Measurements from ENCODE around the gene MIGA2. TPM values are rescaled to one million over a fixed set of nuclear protein-coding genes. Genes with fewer than 3 reads are reported as not detected.
A peak's percentile ranks its signal among the peaks of the same experiment; 100 is the strongest.

Gene MIGA2
- total and polyA plus RNA-seq, 4 experiments from 2014 or later, result 6.6 to 84.2 (median 46.1) TPM

GRCh38 chr9:129011170-129011569 lies 25.3 kb upstream of the MIGA2 start:
- no peak overlapping the region for H3K4me3 ChIP-seq (ENCODE audit: low read length in 2 of 2)
- H3K4me1 ChIP-seq (ENCODE audit: insufficient read depth, low read length), result no peaks in the 10 kb centered on the region
- no peak overlapping the region for H3K27ac ChIP-seq (ENCODE audit: low read depth, low read length)
- peaks cover 10 to 51% of the 10 kb centered on the region in 2 donors for H3K36me3 Mint-ChIP-seq
- H3K4me1 Mint-ChIP-seq, result peaks cover 0 to 2% (median 0%) of the 10 kb centered on the region in 4 donors
- H3K4me3 Mint-ChIP-seq, result no peak overlapping the region
- CTCF ChIA-PET (ENCODE audit: partially characterized antibody), result no interaction called here
- no peaks in the 10 kb centered on the region for H3K27me3 ChIP-seq (ENCODE audit: insufficient read depth, low read length)
- H3K27ac Mint-ChIP-seq, result peak overlapping the region in 2 of 7 donors; percentile 57 to 80
- no peaks in the 10 kb centered on the region for H3K27me3 Mint-ChIP-seq
- no peaks in the 10 kb centered on the region for H3K9me3 ChIP-seq (ENCODE audit: control insufficient read depth in 1 of 2, low read length in 2 of 2)
- H3K36me3 ChIP-seq (ENCODE audit: insufficient read depth, low read length), result peaks cover 40% of the 10 kb centered on the region
- intact Hi-C loops (cut with micrococcal nuclease), result no loop called here
- no peak for DNase-seq
- POLR2A ChIA-PET (ENCODE audit: partially characterized antibody), result no interaction called here
- H3K9me3 Mint-ChIP-seq, result no peaks in the 10 kb centered on the region

GRCh38 chr9:129011761-129012181 lies 24.7 kb upstream of the MIGA2 start:
- Histone ChIP-seq H3K27me3 (ENCODE audit: insufficient read depth, low read length) (no peaks in the 10 kb centered on the region), H3K36me3 (ENCODE audit: insufficient read depth, low read length) (peaks cover 34% of the 10 kb centered on the region)
- H3K36me3 Mint-ChIP-seq, result peaks cover 10 to 46% of the 10 kb centered on the region in 2 donors

GRCh38 chr9:129012343-129012742 lies 24.1 kb upstream of the MIGA2 start:
- no peaks in the 10 kb centered on the region for H3K27me3 Mint-ChIP-seq
- intact Hi-C loops (cut with micrococcal nuclease), result no loop called here
- no peak overlapping the region for H3K27ac ChIP-seq (ENCODE audit: low read depth, low read length)
- H3K36me3 Mint-ChIP-seq, result peaks cover 10 to 44% of the 10 kb centered on the region in 2 donors
- H3K27me3 ChIP-seq (ENCODE audit: insufficient read depth, low read length), result no peaks in the 10 kb centered on the region
- H3K27ac Mint-ChIP-seq, result peak overlapping the region in 1 of 7 donors; percentile 48
- H3K4me3 Mint-ChIP-seq, result no peak overlapping the region
- POLR2A ChIA-PET (ENCODE audit: partially characterized antibody), result no interaction called here
- H3K4me3 ChIP-seq (ENCODE audit: low read length in 2 of 2), result no peak overlapping the region
- peaks cover 34% of the 10 kb centered on the region for H3K36me3 ChIP-seq (ENCODE audit: insufficient read depth, low read length)
- DNase-seq, result no peak
- H3K4me1 ChIP-seq (ENCODE audit: insufficient read depth, low read length), result no peaks in the 10 kb centered on the region
- no peaks in the 10 kb centered on the region for H3K9me3 Mint-ChIP-seq
- H3K9me3 ChIP-seq (ENCODE audit: control insufficient read depth in 1 of 2, low read length in 2 of 2), result no peaks in the 10 kb centered on the region
- CTCF ChIA-PET (ENCODE audit: partially characterized antibody), result no interaction called here
- H3K4me1 Mint-ChIP-seq, result no peaks in the 10 kb centered on the region

More at GRCh38 chr9:129011761-129012181, 24.7 kb upstream of the MIGA2 start:
- Mint-ChIP-seq H3K27ac (no peak overlapping the region), H3K4me1 (no peaks in the 10 kb centered on the region), H3K9me3 (no peaks in the 10 kb centered on the region), H3K27me3 (no peaks in the 10 kb centered on the region), H3K4me3 (no peak overlapping the region)
- no peaks in the 10 kb centered on the region for H3K9me3 ChIP-seq (ENCODE audit: control insufficient read depth in 1 of 2, low read length in 2 of 2)
- no peaks in the 10 kb centered on the region for H3K4me1 ChIP-seq (ENCODE audit: insufficient read depth, low read length)
- no peak overlapping the region for H3K4me3 ChIP-seq (ENCODE audit: low read length in 2 of 2)
- ChIA-PET CTCF (ENCODE audit: partially characterized antibody) (no interaction called here), POLR2A (ENCODE audit: partially characterized antibody) (no interaction called here)
- no peak for DNase-seq
- H3K27ac ChIP-seq (ENCODE audit: low read depth, low read length), result no peak overlapping the region
- intact Hi-C loops (cut with micrococcal nuclease), result no loop called here

- POLR2A ChIA-PET (ENCODE audit: partially characterized antibody), result interaction anchor here (1.2 kb wide), 1 partner anchor 15 kb away, joined by 5 read pairs; the partner anchor contains the start of gene SH3GLB2
Measured at GRCh38 chr9:129012893-129013448, 23.5 kb upstream of the MIGA2 start.

GRCh38 chr9:129013674-129014073 lies 22.8 kb upstream of the MIGA2 start:
- Histone ChIP-seq H3K9me3 (ENCODE audit: control insufficient read depth in 1 of 2, low read length in 2 of 2) (no peaks in the 10 kb centered on the region), H3K4me3 (ENCODE audit: low read length in 2 of 2) (no peak overlapping the region), H3K36me3 (ENCODE audit: insufficient read depth, low read length) (peaks cover 32% of the 10 kb centered on the region), H3K4me1 (ENCODE audit: insufficient read depth, low read length) (no peaks in the 10 kb centered on the region), H3K27ac (ENCODE audit: low read depth, low read length) (no peak overlapping the region), H3K27me3 (ENCODE audit: insufficient read depth, low read length) (no peaks in the 10 kb centered on the region)
- Mint-ChIP-seq H3K4me3 (no peak overlapping the region), H3K4me1 (no peaks in the 10 kb centered on the region), H3K36me3 (peaks cover 6 to 42% of the 10 kb centered on the region in 2 donors), H3K9me3 (no peaks in the 10 kb centered on the region), H3K27me3 (no peaks in the 10 kb centered on the region), H3K27ac (no peak overlapping the region)
- ChIA-PET CTCF (ENCODE audit: partially characterized antibody) (no interaction called here), POLR2A (ENCODE audit: partially characterized antibody) (interaction anchor here (1.2 kb wide), 1 partner anchor 15 kb away, joined by 5 read pairs; the partner anchor contains the start of gene SH3GLB2)
- DNase-seq, result no peak
- intact Hi-C loops (cut with micrococcal nuclease), result no loop called here

More at GRCh38 chr9:129012893-129013448, 23.5 kb upstream of the MIGA2 start:
- peaks cover 6 to 41% of the 10 kb centered on the region in 2 donors for H3K36me3 Mint-ChIP-seq
- no peaks in the 10 kb centered on the region for H3K9me3 Mint-ChIP-seq
- no peak overlapping the region for H3K4me3 Mint-ChIP-seq
- intact Hi-C loops (cut with micrococcal nuclease), result no loop called here
- no peak overlapping the region for H3K4me3 ChIP-seq (ENCODE audit: low read length in 2 of 2)
- no peaks in the 10 kb centered on the region for H3K4me1 Mint-ChIP-seq
- H3K9me3 ChIP-seq (ENCODE audit: control insufficient read depth in 1 of 2, low read length in 2 of 2), result no peaks in the 10 kb centered on the region
- peaks cover 34% of the 10 kb centered on the region for H3K36me3 ChIP-seq (ENCODE audit: insufficient read depth, low read length)
- H3K27ac ChIP-seq (ENCODE audit: low read depth, low read length), result no peak overlapping the region
- no peaks in the 10 kb centered on the region for H3K27me3 Mint-ChIP-seq
- CTCF ChIA-PET (ENCODE audit: partially characterized antibody), result no interaction called here
- no peak overlapping the region for H3K27ac Mint-ChIP-seq
- H3K27me3 ChIP-seq (ENCODE audit: insufficient read depth, low read length), result no peaks in the 10 kb centered on the region
- no peak for DNase-seq
- no peaks in the 10 kb centered on the region for H3K4me1 ChIP-seq (ENCODE audit: insufficient read depth, low read length)

GRCh38 chr9:129014124-129014523 lies 22.3 kb upstream of the MIGA2 start:
- H3K36me3 Mint-ChIP-seq, result peaks cover 10 to 46% of the 10 kb centered on the region in 2 donors
- peaks cover 31% of the 10 kb centered on the region for H3K36me3 ChIP-seq (ENCODE audit: insufficient read depth, low read length)
- no peaks in the 10 kb centered on the region for H3K4me1 ChIP-seq (ENCODE audit: insufficient read depth, low read length)

GRCh38 chr9:129014608-129015007 lies 21.8 kb upstream of the MIGA2 start:
- Mint-ChIP-seq H3K27me3 (no peaks in the 10 kb centered on the region), H3K9me3 (no peaks in the 10 kb centered on the region), H3K27ac (no peak overlapping the region), H3K4me1 (peaks cover 0 to 2% (median 0%) of the 10 kb centered on the region in 4 donors), H3K4me3 (no peak overlapping the region), H3K36me3 (peaks cover 10 to 46% of the 10 kb centered on the region in 2 donors)
- no peaks in the 10 kb centered on the region for H3K27me3 ChIP-seq (ENCODE audit: insufficient read depth, low read length)
- ChIA-PET CTCF (ENCODE audit: partially characterized antibody) (interaction anchor here (3.1 kb wide), 1 partner anchor 9 kb away, joined by 13 read pairs; no protein-coding TSS in a partner anchor), POLR2A (ENCODE audit: partially characterized antibody) (no interaction called here)
- no peak overlapping the region for H3K27ac ChIP-seq (ENCODE audit: low read depth, low read length)
- no peaks in the 10 kb centered on the region for H3K4me1 ChIP-seq (ENCODE audit: insufficient read depth, low read length)
- H3K36me3 ChIP-seq (ENCODE audit: insufficient read depth, low read length), result peaks cover 31% of the 10 kb centered on the region
- no peak overlapping the region for H3K4me3 ChIP-seq (ENCODE audit: low read length in 2 of 2)
- intact Hi-C loops (cut with micrococcal nuclease), result no loop called here
- no peak for DNase-seq
- no peaks in the 10 kb centered on the region for H3K9me3 ChIP-seq (ENCODE audit: control insufficient read depth in 1 of 2, low read length in 2 of 2)

More at GRCh38 chr9:129014124-129014523, 22.3 kb upstream of the MIGA2 start:
- intact Hi-C loops (cut with micrococcal nuclease), result no loop called here
- H3K27me3 ChIP-seq (ENCODE audit: insufficient read depth, low read length), result no peaks in the 10 kb centered on the region
- H3K9me3 ChIP-seq (ENCODE audit: control insufficient read depth in 1 of 2, low read length in 2 of 2), result no peaks in the 10 kb centered on the region
- H3K4me3 Mint-ChIP-seq, result no peak overlapping the region
- POLR2A ChIA-PET (ENCODE audit: partially characterized antibody), result interaction anchor here (1.2 kb wide), 1 partner anchor 14 kb away, joined by 5 read pairs; the partner anchor contains the start of gene SH3GLB2
- no peak overlapping the region for H3K4me3 ChIP-seq (ENCODE audit: low read length in 2 of 2)
- no peak overlapping the region for H3K27ac ChIP-seq (ENCODE audit: low read depth, low read length)
- H3K27me3 Mint-ChIP-seq, result no peaks in the 10 kb centered on the region
- peaks cover 0 to 2% (median 0%) of the 10 kb centered on the region in 4 donors for H3K4me1 Mint-ChIP-seq
- CTCF ChIA-PET (ENCODE audit: partially characterized antibody), result no interaction called here
- no peak overlapping the region for H3K27ac Mint-ChIP-seq
- H3K9me3 Mint-ChIP-seq, result no peaks in the 10 kb centered on the region
- no peak for DNase-seq

Measured in CD4-positive, alpha-beta memory T cell (primary cell).